ENCODE results near the gene FCN2.

FCN2 gene

DNA sequence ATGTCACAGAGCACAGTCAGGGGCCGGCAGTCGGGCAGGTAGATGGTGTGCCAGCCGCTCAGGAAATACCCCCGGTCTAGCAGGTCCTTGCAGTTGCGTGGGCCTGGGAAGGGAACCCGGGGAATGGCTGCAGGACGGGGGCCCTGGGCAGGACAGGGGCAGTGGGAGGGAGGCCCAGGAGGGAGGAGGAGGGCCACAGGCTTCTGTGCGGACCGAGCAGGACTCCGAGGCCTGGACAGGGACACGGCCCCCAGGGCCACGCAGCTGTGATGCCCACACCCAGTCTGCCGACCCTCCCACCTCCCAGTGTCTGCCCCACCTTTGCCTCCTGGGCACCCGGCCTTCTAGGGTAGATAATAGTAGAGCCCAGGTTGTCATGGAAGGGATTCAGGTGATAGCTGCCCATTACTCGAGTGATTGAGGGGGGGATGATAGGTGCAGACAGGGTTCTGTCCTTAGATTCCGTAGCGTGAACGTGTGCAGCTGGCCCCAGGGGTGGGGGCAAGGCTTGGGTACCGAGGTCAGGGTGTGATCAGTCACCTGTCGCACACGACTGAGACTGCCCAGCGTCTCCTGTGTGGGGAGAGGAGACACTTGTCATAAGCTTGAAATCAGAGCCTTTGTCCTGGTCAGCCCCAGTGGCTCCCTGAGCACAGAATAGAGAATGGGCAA is 32.6 kb downstream of the FCN2 start:
- no peak for DNase-seq

- DNase-seq: no peak
Measured at GRCh38 chr9:134913713-134914500, 33.3 kb downstream of the FCN2 start.

- DNase-seq: no peak
Measured at GRCh38 chr9:134914501-134914834, 33.9 kb downstream of the FCN2 start.

- no peak for DNase-seq
Measured at GRCh38 chr9:134915046-134915985, 34.7 kb downstream of the FCN2 start.

DNA sequence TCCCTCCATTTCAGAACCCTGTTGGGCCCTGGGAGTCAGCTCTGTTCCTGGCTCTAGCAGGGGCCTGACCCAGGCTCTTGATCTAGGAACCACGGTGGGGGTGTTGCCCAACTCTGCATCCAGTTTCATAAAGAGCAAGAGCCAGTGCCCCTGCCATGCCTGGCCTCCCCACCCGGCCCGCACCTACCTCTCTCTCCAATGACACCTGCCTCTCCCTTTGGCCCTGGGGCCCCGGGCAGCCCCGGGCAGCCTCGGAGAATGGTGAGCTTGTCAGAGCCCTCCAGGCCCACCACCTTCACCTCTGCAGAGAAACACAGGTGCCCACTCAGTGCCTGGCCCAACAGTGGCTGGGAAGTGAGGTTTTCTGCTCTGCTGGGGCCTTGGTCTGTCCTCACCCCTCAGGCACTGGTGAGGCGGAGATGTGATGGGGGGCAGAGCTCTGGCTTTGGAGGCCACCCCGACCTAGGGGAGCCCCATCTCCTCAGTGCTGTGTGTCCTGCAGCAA is 35.6 kb downstream of the FCN2 start:
- DNase-seq: no peak

- DNase-seq: no peak
Measured at GRCh38 chr9:134917431-134918373, 37.1 kb downstream of the FCN2 start, which contains the start of gene FCN1. TSS of gene FCN1 (minus strand) at chr9:134917912. CDS start at chr9:134917871, 41 bp downstream.

DNA sequence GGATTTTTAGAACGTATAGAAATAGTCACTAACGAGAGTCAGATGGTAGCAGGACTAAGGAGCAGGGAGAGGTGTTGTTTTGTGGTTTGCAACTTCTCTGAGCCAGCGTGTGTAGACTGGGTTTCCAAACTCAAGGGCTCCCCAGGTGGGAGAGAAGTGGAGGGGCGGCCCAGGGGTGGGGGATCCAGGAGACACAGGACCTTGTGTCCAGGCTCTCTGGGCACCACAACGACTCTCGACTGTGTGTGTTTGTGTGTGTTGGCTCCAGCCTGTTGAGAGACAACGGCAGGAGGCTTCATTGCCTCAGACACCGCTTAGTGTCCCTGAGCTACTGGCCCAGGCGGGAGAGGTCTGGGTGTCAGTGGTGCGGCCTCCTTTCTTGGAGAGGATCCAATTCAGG is 38.0 kb downstream of the FCN2 start:
- no peak for DNase-seq

DNA sequence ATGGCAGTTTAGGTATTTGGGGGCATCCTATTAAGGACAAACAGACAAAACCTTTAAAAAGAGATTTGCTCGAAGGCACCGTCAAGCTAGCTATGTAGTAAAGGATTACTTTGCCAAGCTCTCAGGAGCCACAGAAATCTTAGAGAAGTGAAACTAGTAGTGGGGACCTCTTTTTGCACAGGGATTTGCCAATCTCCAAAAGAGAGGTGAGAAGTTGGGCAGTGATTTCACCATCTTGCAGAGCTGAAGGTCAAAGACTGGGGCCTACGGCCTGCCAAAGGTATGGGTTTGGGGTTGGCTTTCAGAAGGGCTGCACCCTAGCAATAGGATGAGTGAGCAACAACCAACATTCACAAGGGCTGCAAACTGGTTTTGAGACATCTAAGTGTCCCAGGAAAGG is 38.7 kb downstream of the FCN2 start:
- DNase-seq: no peak

DNA sequence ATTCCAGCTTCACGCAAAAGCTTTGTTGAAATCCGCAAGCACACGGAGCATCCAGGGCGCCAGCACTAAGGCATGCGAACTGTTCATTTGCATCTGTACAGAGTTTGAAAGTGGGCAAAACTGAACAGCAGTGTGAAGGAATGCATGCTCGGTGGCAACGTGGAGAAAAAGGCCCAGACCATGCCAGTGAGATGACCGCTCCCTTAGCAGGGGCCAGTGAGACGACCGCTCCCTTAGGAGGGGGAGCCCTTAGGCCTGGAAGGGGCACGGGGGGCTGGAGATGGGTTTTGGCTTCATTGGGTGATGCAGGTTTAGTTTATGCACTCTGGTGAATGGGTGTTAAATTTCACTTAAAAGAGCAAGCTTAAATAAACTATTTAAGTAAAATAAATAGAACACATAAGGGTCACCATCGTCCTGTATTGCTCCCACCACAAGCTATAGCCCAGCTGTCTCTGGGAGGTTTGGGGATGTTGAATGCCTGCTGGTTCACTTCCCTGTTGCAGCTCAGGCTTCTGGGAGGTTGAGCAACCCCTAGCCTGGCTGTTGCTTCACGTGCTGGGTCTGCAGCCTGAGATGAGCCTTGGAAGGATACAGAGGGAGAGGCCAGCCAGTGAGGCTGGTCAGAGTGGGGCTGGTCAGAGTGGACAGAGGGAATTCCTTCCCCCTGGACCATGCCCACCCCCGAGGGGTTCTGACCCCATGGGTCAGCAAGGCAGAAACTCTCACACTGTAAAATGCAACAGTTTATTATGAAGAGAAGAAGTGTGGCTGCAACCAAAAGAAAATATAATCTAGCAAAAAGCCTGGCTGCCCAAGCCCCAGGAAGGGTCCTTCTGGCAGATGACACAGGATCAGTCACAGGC is 41.7 kb downstream of the FCN2 start:
- no peak for DNase-seq

GRCh38 chr9:134922932-134923240 is 42.3 kb downstream of the FCN2 start:
- DNase-seq: no peak

GRCh38 chr9:134923466-134923865 is 42.9 kb downstream of the FCN2 start:
- no peak for DNase-seq

- no peak for DNase-seq
Measured at GRCh38 chr9:134925011-134925511, 44.5 kb downstream of the FCN2 start.

GRCh38 chr9:134928436-134929192 is 48.0 kb downstream of the FCN2 start:
- DNase-seq: no peak

- DNase-seq: no peak
Measured at GRCh38 chr9:134929193-134930158, 48.9 kb downstream of the FCN2 start.

- no peak for DNase-seq
Measured at GRCh38 chr9:134930398-134930797, 49.8 kb downstream of the FCN2 start.

DNA sequence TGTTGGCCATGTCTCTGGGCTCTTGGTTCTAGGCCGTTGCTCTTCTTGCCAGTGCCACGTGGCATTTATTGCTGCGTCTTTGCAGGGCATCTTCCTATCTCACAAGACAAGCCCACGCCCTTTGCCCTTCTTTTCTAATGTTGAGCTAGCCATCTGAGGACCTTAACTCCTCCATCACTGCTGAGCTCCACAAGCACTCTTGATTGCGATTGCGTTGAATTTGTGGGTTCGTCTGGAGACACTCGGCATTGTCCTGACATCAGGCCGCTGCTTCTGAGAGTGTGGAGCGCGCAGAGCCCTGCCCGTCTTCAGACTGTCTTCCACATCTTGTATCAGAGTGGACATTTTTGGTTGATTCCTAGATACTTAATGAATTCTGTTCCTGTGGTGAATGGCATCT is 51.6 kb downstream of the FCN2 start:
- DNase-seq: no peak

GRCh38 chr9:134932606-134933005 is 52.0 kb downstream of the FCN2 start:
- DNase-seq: no peak

GRCh38 chr9:134933076-134933659 is 52.6 kb downstream of the FCN2 start:
- DNase-seq: no peak

All from NCI-H2029 (cell line).